Activated gamma-delta T cell treated with anti-CD3 and anti-CD28 coated beads, Interleukin-2, amount 50 U/mL, for 16 hours (primary cell): ENCODE data around the gene TMEM164.

Experiments
- DNase-seq: peaks from one replicate; pipeline ENCODE4 v3.0.0-alpha.2; 2020; ENCODE audit warnings: low read depth

The TMEM164 gene

DNA sequence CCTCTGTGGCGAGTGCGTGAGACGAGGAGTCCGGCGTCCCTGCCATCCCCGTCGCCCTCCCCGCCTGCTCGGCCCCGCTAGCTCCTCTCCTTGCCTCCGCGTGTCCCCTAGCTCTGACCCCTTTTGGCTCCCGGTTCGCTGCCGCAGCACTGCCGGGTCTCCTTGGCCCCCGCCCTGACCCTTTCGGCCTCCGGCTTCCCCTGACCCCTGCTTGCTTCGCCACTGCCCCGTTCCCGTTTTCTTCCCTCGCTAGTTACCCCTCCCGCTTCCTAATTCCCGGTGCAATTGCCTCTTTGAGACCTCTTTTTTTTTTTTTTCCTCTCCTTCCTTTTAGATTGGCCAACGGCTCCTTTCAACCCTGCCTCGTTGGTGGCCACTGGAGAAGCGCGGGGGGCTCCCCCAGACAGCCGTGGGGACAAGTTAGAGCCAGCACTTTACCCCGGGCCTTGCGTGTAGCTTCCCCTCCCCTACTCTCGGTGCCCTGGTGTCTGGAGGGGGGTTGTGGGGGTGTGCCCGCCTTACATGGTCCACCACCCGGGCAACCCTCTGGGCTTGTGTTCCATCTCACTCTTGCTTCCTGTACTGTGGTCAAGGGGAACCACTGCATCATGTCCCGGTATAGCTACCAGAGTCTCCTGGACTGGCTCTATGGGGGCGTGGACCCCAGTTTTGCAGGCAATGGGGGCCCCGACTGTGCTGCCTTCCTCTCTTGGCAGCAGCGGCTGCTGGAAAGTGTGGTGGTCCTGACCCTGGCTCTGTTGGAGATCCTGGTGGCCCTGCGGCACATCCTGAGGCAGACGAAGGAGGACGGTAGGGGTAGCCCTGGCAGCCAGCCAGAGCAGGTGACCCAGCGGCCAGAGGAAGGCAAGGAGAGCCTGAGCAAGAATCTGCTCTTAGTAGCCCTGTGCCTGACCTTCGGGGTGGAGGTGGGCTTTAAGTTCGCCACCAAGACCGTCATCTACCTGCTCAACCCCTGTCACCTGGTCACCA, 548 bp downstream of the TMEM164 start:
- DNase-seq, result no peak

DNA sequence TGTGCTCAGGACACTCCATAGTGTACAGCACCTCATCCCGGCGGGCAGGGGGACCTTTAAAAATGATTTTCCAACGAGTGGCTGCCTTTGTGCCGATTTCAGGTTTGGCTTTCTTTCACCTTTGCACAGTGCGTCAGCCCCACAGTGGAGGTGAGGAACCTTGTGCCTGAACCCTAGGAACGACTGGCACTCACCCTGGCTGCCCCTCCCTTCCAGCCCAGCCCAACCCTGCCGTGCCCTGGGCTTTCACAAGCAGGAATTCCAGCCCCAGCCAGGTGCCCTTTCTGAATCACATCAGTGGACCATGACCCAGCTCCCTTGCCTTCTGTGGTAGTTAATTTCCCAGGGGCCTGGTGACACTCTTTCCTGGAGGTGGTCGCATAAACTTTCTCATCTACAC, 1.3 kb downstream of the TMEM164 start:
- DNase-seq, result no peak

DNA sequence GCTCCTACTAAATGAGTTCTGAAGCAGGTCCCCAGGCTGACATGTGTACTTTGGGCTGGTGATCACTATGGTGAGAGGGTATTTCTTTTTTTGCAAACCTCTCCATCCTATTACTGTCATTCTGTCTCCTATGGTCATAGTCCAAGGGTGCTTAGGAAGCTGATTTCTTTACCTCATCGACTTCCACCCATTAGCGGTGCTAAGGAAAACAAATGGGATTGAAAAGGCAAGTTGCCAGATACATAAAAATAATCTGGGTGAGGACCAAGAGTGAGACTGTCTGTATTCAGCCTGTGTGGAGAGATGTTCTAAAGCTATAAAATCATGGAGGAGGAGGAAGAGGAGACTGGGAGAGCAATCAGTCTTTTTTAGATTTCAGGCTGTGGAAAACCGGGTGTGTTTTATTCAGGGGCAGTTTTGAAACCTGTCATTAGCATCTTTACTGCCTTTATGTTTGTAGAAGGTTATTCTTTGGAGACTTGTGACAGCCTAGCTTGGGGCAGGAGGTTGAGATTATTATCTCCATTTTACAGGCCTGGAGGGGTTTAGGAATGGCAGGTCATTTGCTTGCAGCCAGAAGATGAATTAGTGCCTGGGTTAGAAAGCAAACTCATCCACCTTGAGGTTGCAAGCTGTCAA, 1.9 kb downstream of the TMEM164 start:
- no peak for DNase-seq

DNA sequence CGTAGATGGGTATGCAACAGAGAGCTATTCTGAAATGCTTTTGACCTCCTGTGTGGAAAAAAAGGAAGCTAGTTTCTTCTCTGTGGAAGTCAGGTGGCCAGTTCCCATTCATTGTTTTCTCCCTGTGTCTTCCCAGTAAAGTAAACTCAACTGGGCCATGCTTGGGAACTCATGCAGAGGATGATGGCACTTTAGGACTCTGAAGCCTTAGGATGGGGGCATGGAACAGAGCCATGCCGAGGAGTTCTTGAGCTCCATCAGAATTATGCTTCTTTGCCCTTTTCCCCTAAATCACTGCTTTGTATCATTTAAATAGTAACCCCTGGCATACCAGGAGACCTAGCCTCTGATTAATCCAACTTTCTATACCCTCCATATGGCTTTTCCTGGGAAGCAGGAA, 3.2 kb downstream of the TMEM164 start:
- no peak for DNase-seq

DNA sequence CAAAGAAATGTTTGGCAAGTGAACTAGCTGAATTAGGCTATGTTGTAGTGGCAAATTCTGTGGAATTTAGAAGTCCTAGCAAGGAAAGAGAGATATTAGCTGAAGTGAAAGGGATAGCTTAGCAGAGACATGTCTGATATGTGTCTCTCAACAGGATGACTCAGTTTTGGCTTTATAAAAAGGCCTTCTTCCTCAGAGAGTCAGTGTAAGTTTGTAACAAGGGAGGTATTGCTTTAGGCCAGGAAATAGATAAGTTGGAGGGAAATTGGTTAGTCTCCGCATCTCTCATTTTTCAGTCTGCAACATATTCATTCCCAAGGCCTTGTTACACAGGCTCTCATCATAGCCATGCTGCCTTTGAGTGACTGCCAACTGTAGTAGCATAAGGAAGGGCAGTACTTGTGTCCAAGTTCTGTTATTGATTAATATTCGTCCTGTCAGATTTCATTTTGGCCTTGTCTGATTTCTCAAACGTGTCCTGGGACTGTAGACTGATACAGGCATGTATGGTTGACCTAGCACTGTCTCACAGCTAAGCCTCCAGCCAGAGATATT, 4.0 kb downstream of the TMEM164 start:
- no peak for DNase-seq

DNA sequence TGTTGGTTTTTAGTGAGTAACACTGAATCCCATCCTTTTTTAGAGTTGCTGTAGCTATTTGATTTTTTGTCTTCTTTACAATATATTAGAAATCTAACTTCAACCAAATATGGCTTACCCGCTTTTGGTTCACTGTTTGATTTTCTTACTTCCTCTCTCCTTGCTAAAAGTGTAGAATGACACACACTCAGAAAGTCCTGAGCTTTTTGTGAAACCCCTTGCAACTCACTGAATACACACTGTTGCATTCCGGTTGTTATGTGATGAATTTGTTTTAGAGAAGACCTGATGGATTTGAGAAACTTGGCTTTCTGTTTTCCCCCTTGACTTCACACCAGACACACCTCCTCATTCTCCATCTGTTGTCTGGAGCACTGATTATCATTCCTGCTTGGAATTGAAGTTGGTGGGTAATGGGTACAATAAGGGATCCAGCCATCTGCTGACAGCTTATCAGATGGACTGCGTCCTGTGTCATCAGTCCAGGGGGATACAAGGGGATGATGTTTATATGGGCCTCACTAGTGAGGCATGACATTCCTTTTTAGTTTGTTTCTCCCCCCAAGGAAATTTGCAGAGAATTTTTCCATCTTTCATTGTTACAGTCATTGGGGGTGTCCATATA, 5.2 kb downstream of the TMEM164 start:
- no peak for DNase-seq

DNA sequence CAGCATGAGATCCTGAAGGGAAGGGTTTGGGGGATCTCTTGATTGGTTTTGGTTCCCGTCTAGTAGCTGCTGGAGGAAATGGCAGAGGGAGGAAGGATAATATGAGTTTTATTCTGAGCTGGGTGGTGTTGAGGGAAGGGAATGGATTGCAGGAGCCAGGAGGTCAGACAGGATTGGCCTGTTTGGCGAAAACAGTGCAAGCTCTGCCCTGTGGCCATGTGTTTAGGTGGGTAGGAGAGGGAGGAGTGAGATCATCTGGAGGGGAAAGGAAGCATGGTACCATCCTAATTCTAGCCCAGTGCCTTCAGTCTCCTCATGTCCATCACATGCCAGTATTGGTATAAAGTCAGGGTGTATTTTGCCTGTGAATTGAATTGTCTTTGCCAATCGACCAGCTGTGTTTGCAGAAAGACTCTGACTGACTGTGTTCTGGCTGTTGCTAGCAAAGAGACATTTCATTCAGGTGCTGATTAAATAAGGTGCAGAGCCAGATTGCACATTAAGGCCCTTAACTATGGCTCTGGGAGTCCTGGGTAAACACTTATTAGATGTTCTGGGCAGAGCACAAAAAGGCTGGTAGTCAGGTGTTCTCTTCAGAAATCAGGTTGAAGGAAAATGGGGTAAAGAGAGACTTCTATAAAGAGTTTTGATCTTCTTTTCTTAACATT, 10.0 kb downstream of the TMEM164 start:
- DNase-seq, result no peak

DNA sequence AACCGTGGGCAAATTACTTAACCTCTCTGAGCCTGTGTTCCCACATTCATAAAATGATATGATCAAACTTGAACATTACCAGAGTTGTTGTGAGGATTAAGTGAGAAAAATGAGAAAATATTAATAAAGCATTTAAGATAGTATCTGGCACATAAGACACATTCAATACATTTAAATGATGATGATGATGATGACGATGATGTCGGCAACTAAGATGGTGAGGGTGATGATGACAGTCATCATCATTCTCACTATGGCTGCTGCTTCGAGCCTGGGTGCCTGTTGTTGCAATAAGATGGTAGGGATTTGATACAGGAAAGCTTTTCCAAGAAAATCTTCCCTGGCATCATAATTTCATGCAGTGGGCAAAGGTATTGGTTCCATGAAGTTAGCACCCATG, 11.1 kb downstream of the TMEM164 start:
- DNase-seq, result no peak

DNA sequence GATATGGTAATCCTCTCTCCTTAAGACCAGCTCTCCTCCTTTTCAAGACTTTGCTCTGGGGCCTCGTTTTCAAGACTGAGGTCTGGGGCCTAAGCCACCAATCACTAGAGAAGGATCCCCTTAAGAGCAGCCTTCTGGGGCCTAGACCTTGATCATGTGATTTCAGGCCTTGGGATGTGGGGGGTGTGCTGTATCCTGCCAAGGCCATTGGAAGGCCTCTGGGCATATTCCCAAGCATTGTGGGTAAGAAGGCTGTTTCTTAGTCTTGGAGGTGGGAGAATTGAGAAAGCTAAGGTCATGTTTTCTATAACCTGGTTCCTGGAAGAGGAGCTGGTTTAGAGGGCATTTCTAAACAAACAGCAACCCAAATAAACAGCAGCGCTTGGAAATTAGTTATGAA, 12.1 kb downstream of the TMEM164 start:
- no peak for DNase-seq

DNA sequence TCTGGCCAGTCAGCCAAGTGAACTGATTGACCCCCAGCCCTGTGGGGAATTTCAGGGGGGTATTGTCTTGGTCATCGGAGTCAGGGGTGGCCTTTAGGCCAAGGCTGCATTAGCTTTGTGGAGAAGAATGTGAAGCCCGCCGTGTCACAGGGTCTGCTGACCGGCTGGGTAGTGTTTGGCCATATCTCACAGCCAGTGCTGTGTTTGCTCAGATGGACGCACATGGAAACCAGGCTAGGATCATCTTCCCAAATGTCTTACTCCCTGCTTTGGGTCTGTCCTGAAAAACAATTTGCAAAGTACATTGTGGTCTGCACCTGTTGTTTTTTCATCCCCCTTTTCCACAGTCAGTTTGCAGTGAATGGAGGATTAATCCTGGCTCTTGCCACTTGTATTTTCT, 13.0 kb downstream of the TMEM164 start:
- no peak for DNase-seq

DNA sequence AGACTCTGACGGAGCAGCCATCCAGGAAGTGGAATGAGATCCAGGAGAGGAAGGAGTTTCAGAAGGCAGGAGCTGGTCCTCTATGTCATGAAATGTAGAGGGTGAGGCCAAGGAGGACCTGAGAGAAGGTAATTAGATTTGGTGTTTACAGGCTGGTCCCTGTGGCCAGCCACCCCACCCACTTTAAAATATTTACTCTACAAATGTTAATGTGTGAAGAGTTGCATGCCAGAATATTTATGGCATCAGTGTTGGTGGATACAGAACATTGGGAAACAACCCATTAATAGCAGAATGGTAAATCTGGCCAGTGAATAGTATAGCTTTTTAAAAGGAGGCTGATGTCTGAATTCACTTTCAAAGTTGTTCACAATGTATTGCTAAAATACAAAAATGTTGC, 17.6 kb downstream of the TMEM164 start:
- DNase-seq, result no peak

DNA sequence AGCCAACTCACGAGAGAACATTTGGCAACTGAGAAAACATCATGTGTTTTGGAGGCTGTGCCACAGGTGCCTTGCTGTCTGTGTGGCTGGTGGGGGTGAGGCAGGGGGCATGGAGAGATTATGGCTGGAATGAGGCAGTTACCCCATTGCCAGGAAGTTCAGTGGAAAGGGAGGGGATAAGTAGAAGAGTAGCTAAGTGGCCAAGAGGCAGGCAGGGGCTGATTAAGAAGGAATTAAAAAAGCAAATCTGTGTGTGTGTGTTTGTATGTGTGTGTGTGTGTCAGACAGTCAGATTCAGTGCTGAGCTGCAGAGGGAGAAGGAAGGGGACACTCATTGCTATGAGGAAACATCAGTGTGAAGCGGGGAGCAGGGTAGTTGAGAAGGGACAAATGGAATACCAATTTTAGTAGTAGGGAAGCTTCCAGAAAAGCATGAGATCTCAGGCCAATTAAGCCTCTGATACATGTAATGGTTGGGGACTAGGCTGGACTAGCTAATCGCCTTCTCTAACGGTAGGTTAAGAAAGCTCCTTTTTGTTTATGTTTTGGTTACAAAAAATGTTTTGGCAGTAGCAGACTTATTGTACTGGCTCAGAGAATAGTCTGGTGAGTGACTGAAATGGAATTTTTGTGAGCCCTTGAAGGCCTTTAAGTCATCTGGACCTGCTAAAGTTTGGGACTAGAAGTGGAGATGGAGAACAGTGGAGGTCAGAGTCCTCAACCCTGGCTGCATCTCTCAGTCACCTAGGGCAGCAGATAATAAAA, 18.5 kb downstream of the TMEM164 start:
- no peak for DNase-seq

DNA sequence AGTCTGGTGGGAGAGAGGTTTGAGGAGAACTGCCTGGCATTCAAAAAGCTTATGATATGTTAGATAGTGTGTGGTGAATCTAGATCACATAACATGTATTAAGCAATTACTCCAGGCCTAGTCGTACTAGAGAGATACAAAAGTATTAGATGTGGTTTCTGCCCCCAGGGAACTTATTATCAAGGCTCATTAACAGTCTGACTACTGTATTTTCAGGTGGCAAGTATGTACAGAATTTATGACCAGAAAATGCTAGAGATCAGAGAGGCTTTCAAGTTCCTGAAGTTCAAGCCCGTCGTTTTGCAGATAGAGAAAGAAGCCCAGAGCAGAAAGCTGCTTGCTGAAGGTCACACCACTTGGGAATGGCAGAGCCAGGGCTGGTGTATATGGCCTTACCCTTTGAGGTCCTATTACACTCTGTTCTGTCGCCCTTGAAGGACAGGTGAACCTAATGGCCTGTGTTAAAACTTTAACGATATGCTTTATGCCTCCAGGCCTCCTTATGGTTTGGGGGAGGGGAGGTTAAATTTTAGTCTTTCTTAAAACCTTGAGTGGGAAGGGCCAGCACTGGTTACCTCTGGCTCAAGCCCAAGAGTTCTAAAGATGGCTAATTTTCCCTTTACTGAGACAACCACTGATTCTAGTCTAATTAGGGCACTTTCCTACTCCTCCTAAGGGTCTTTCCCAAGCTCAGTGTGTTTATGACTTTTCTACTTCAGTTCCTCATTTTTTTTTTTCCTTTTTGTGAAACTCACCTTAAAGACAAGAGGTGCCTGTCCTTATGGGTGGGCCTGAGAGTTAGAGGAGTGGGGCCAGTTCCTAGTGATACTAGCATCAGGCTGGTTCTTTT, 19.9 kb downstream of the TMEM164 start:
- no peak for DNase-seq

DNA sequence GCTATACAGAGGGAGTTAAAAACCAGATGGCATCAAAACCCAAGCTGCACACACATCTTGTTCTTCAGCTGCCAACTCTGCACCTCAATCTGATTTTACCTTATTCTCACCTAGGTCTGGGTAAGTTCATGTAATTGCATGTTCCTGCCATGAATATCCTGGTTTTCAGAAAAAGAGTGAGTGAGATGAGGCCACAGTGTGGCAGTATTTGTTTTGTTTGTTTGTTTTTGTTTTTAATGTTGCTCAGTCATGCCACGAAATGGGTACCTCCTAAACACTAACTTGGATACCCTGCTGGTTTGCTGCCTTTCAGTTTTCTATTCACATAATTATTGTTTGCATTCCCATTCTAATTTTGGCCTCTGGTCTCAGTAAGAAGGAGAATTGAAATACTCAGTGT, 22.5 kb downstream of the TMEM164 start:
- no peak for DNase-seq

DNA sequence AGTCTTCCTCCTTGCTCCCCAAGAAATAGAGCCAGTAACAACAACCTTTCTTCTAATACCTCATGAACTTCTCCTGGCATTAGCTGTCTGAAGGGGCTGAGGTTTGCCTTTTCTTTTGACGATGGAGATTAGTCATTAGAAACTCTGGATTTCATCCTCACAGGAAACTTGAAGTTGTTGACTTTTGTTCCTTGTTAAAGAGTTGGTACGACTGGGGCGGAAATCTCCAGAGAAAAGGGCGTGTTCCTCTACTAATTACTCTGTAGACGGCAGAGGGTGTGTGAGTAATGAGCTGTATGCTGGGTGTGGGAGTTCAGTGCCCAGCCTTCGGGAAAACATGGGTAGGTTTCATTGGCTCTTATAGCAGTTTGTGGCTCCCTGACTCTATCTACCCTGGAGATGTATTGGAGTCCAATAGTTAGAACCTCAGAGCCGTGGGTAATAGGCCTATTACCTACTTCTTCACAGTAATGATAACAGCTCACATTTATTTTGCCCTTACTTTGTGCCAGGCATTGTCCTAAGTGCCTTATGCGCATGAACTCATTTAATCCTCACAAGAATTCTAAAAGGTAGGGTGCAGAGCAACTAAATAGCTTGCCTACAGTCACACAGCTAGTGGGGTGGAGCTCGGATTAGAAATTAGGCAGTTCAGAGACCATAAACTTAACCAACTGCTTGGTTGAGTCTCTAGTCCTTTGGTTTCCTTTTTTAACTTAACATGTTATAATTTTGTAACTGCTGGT, 23.4 kb downstream of the TMEM164 start:
- no peak for DNase-seq

DNA sequence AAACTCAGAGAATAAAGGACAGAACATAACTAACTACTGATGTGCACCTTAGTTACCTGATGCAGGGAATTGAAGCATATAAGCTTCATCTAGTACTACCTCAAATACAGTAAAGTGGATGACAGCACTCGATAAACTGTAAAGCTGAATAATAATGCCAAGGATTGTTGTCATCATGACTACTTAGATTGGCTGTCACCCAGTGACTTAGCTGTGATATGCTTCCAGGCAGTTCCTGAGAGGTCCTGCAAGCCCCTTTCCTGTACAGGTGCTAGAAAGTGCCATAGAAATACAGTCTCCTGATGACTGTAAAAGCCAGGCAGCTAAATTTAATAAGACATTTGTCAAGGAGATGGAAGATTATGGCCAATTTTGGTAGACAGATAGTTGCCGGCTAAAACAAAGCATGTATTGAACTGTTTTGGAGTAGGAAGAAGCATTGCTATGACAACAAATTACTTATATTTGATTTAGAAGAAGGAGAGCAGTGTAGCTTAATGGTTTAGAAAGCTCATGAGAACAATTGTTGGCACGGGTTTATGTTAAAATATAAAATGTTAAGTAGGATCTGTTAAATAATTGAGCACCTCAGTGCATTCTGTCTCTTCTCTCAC, 29.7 kb downstream of the TMEM164 start:
- DNase-seq, result no peak

DNA sequence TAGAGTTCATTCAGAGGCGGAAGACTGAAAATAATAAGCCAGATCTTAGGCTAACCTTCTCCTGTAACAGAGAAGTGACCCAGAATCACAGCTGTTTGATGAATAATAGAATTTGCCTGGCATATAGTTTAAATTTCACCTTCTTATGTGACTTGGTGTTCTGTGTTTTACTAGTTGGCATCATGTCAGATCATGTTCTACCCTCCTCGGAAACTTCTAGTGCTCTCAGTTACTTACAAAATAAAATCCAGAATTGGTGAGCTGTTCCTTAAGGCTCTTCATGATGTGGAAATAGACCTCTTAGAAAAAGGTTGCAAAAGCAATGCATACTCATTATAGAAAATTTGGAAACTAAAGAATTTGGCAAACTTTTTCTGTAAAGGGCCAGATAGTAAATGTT, 31.1 kb downstream of the TMEM164 start:
- no peak for DNase-seq

DNA sequence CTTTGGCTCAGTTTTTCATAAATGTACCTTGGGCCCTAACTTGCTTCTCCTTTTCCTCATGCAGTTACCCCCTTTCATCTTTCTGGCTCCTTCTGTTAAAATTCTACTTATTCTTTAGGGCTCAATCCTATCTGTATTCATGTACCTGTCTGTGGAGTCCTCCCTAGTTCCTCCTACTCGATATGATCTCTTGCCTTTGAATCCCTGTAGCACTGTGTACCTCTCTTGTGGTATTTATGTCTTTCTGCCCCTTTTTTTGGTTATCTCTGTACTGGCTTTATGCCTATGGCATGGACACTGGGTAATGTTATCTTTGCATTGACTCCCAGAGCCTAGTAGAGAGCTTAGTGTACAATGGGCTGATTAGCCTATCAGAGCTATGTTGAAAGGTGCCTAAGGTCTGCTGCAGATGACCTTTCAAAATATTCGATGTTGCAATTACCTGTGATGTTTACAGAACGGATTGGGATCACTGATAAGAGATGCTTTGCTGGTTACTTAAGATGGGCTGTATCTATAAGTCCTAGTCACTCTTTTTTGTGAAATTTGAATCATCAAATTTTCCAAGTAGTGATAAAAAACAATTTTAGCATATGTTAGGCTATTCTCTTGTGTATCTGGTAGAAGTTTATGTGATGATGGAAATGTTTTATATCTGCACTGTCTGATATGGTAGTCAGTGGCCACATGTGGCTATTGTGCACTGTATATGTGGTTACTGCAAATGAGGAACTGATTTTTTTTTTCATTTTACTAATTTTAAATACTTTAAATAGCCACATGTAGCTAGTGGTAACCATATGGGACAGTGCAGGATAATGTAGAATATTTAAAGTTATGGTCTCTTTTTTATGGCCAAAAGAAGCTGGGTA, 33.5 kb downstream of the TMEM164 start:
- DNase-seq, result no peak
